ENCODE measurements around the gene ABCA9.
"Not testable (repeated sequence)": the region's sequence is repeated elsewhere in the genome, so short reads cannot be mapped to it uniquely, and the experiment has no call there.

ABCA9 gene

GRCh38 chr17:69060822-69061221 is at the start of gene ABCA9:
Gene ABCA9 (minus strand): TSS chr17:69060927. CDS start chr17:69051126, 9,801 bp downstream.
- no peak for DNase-seq

GRCh38 chr17:69105907-69106730 is 45.4 kb upstream of the ABCA9 start:
- DNase-seq: no peak

DNA sequence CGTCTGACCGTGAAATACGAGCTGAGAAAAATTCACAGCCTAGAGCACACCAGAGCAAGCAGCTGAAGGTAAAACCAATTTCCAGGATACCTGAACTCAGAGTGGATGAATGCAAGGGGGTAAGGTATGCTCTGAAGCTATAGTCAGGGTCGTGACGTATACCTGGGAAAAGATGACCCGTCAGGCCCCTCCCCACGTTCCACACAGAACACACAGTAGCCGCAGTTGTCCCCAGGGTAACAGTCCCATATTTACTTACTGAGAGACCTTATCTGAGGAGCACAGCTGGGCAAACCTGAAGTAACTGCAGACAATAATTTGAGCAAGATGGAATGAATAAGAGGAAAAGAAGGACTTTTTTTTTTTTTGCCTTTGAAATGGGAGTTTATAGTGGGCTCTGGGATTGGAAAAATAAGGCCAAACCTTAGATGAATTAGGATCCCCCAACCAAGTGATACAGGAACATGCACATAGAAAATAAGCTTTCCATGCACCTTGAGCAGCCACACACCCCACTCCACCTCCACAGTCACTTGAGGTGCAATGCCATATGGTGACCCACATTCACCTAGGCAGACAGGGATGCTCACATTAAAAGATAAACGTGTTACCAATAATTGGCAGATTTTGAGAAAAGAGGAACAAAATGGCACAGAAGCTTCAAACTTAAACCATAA is 43.0 kb upstream of the ABCA9 start:
- no peak for DNase-seq

- no peak for DNase-seq
These were observed 37.9 kb upstream of the ABCA9 start for GRCh38 chr17:69098625-69099024.

GRCh38 chr17:69096541-69096940 is 35.8 kb upstream of the ABCA9 start:
- DNase-seq: no peak

GRCh38 chr17:69093995-69094394 is 33.3 kb upstream of the ABCA9 start:
- no peak for DNase-seq

GRCh38 chr17:69093279-69093789 is 32.6 kb upstream of the ABCA9 start:
- no peak for DNase-seq

GRCh38 chr17:69090365-69090764 is 29.6 kb upstream of the ABCA9 start:
- no peak for DNase-seq

DNA sequence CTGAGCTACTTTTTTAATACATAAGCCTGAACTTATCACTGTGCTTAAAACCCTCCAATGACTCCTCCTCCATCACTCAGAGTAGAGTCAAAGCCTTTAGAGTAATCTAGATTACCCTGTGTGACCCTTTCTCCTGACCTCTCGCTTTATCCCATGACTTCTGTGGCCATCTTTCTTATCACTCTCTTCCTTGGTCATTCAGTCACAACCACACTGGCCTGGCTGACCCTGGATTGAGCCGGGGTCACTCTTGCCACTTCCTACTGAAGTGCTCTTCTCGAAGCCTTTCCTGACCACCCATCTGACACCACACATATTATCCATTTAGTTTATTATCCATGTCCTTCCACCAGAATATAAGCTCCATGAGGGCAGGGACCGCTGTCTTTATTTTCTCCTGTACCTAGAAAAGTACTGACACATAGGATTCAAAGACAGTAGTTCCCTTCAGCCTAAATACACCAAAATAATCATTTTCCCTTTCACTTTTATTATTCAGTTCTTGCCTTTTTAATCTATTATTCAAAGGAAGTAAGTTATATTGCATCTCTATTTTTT is 28.0 kb upstream of the ABCA9 start:
- DNase-seq: no peak

- no peak for DNase-seq
These were observed 25.9 kb upstream of the ABCA9 start for GRCh38 chr17:69086641-69087040.

- no peak for DNase-seq
These were observed 24.2 kb upstream of the ABCA9 start for GRCh38 chr17:69084911-69085310.

DNA sequence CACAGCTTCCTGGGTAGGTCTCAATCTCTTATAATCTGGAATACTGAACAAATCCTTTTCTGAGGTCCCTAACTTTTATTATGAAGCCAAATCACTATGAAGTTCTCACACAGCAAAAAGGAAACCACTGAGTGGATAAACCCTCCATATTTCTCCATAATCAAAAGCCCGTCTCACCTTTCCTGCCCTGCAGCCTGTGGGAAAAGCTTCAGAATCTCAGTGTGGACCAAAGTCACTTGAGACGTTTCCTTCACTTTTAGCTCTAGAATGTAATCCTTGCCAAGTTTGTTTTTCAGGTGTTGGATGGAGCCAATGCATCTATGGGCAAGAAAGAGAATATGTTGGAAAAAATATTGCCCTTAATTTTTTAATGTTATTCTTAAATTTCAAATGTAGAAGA is 22.0 kb upstream of the ABCA9 start:
- DNase-seq: no peak

- no peak for DNase-seq
These were observed 18.1 kb upstream of the ABCA9 start for GRCh38 chr17:69078864-69079263.

DNA sequence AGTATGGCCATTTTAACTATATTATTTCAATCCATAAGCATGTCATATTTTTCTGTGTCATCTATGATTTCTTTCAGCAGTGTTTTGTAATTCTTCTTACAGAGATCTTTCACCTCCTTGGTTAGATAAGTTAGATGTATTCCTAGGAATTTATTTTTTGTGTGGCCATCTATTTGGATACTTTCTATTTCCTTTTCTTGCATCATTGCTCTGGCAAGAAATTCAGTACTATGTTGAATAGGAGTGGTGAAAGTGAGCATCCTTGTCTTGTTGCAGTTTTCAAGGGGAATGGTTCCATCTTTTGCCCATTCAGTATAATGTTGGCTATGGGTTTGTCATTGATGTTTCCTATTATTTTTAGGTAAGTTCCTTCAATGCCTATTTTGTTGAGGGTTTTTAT is 15.1 kb upstream of the ABCA9 start:
- no peak for DNase-seq

DNA sequence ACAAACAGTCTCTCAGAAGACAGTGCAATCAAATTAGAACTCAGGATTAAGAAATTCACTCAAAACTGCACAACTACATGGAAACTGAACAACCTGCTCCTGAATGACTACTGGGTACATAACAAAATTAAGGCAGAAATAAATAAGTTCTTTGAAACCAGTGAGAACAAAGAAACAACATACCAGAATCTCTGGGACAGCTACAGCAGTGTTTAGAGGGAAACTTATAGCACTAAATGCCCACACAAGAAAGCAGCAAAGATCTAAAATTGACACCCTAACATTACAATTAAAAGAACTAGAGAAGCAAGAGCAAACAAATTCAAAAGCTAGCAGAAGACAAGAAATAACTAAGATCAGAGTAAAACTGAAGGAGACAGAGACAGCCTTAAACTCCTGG is 12.7 kb upstream of the ABCA9 start:
- DNase-seq: not testable (repeated sequence)

DNA sequence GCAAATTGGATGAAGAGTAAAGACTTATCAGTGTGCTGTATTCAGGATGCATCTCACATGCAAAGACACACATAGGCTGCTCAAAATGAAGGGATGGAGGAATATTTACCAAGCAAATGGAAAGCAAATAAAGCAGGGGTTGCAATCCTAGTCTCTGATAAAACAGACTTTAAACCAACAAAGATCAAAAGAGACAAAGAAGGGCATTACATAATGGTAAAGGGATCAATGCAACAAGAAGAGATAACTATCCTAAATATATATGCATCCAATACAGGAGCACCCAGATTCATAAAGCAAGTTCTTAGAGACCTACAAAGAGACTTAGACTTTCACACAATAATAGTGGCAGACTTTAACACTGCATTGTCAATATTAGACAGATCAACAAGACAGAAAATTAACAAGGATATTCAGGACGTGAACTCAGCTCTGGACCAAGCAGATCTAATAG is 12.1 kb upstream of the ABCA9 start:
- DNase-seq: not testable (repeated sequence)

DNA sequence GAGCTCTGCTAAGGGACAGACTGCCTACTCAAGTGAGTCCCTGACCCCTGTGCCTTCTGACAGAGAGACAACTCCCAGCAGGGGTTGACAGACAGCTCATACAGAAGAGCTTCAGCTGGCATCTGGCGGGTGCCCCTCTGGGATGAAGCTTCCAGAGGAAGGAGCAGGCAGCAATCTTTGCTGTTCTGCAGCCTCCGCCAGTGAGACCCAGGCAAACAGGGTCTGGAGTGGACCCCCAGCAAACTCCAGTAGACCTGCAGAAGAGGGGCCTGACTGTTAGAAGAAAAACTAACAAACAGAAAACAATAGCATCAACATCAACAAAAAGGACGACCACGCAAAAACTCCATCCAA is 10.5 kb upstream of the ABCA9 start:
- DNase-seq: not testable (repeated sequence)

DNA sequence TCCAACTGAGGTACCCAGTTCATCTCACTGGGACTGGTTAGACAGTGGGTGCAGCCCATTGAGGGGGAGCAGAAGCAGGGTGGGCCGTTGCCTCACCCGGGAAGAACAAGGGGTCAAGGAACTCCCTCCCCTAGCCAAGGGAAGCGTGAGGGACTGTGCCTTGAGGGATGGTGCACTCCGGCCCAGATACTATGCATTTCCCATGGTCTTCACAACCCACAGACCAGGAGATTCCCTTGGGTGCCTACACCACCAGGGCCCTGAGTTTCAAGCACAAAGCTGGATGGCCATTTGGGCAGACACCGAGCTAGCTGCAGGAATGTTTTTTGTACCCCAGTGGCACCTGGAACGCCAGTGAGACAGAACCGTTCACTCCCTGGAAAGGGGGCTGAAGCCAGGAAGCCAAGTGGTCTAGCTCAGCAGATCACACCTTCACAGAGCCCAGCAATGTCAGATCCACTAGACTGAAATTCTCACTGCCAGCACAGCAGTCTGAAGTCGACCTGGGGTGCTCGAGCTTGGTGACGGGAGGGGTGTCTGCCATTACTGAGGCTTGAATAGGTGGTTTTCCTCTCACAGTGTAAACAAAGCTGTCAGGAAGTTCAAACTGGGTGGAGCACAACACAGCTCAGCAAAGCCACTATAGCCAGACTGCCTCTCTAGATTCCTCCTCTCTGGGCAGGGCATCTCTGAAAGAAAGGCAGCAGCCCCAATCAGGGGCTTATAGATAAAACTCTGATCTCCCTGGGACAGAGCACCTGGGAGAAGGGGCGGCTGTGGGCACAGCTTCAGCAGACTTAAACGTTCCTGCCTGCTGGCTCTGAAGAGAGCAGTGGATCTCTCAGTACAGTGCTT is 9.9 kb upstream of the ABCA9 start:
- DNase-seq: not testable (repeated sequence)

- DNase-seq: no peak
These were observed 8.6 kb upstream of the ABCA9 start for GRCh38 chr17:69069226-69069750.

GRCh38 chr17:69067274-69068047 is 6.7 kb upstream of the ABCA9 start:
- DNase-seq: no peak

GRCh38 chr17:69066482-69066881 is 5.8 kb upstream of the ABCA9 start:
- DNase-seq: no peak

- DNase-seq: no peak
These were observed 4.4 kb upstream of the ABCA9 start for GRCh38 chr17:69065113-69065512.
